GM12801 (cell line): Measurements from ENCODE around the gene TMOD2.

Source experiments
- TF ChIP-seq, protein P1 (sequence below): IDR thresholded peaks from one replicate; pipeline ENCODE4 v1.5.1; 2011; ENCODE audit warnings: control low read depth; ENCODE audit not compliant: insufficient read length; ENCODE audit errors: extremely low read depth

The TMOD2 gene

DNA sequence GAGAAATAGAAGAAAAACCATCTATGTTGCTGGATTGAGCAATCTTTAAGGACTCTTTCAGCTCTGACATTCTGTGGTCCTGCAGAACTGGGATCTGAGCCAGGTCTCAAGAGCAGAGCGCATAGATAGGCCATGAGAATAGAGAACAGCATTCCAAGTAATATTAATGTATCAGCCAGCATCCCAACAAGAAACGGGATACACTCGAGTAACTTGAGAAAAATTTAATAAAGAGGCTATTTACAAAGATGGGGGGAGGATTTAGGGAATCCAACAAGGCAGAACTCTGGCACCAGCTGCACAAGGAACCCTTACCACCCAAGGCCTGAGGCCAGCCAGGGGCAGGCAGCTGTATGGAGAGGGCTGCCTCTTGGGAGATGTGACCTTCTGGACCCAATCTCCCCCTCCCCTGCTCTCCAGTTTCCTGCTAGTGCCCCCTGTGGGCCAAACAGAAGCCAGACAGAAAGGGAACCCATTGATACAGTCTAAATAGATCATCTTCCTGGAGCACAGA is 8.2 kb downstream of the TMOD2 start:
- TF ChIP-seq, protein P1, sequence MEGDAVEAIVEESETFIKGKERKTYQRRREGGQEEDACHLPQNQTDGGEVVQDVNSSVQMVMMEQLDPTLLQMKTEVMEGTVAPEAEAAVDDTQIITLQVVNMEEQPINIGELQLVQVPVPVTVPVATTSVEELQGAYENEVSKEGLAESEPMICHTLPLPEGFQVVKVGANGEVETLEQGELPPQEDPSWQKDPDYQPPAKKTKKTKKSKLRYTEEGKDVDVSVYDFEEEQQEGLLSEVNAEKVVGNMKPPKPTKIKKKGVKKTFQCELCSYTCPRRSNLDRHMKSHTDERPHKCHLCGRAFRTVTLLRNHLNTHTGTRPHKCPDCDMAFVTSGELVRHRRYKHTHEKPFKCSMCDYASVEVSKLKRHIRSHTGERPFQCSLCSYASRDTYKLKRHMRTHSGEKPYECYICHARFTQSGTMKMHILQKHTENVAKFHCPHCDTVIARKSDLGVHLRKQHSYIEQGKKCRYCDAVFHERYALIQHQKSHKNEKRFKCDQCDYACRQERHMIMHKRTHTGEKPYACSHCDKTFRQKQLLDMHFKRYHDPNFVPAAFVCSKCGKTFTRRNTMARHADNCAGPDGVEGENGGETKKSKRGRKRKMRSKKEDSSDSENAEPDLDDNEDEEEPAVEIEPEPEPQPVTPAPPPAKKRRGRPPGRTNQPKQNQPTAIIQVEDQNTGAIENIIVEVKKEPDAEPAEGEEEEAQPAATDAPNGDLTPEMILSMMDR = no peak

DNA sequence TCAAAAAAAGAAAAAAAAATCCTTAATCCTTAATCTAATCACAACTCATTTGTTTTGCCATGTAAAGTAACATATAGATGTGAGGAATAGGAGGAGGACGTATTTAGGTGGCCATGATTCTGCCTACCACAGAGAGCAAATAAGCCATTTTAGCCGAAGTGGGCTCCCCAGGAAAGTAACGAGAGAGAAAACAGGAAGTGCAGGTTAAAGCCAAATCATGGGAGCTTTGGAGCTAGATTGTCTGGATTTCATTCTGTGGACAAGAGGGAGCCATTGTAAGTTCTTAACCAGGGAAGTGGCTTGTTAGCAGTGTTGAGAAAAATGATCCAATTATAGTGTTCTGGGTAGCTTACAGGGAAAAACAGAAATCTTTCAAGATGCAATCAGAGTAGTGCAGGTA is 9.4 kb downstream of the TMOD2 start:
- TF ChIP-seq, protein P1 = no peak

DNA sequence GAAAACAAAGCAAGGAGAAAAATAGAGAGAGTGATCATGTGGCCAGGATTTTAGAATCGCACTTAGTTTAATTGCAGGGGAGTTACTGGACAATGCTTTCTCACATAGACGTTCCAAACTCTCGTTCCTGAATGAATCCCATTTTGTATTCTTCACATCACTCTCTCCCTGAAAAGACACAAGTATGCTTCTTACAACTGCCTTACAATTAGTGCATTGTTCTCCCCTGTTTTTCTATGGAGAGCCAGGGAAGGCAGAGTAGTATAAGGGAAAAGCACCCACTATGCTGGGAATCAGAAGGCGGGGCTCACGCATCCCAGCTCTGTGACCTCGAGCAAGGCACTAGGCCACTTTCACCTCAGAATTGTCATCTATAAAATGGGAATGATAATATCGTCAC is 14.4 kb downstream of the TMOD2 start:
- TF ChIP-seq, protein P1 = no peak

DNA sequence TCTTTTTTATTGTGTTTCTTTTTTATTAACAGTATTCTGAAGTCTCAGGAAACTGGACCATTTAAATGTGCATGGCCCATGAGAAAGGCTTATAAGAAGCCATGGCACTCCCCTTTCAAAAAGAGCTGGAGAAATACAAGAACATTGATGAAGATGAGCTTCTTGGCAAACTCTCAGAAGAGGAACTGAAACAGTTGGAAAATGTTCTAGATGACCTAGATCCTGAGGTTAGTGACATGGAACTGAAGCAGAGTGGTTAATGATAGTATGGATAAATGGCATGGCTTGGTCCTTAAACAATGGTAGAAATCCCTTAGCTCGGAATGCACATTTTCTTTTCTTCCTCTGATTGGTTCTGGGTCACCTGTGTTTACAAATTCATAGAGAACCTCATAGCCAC is 14.9 kb downstream of the TMOD2 start:
- TF ChIP-seq, protein P1 = no peak

DNA sequence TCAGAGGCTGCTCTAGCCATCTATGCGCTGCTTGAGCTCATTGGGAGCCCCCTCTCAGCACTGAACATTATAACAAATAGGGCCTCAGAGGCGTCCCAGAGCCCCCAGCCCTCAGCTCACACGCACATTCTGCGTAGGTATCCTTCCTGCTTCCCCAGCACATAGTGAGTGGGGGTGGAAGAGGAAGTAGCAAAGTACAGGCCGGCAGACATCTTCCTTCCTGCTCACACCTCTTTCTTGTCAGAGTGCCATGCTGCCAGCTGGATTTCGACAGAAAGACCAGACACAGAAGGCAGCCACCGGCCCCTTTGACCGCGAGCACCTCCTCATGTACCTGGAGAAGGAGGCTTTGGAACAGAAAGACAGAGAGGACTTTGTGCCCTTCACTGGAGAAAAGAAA is 16.6 kb downstream of the TMOD2 start:
- TF ChIP-seq, protein P1 = no peak

DNA sequence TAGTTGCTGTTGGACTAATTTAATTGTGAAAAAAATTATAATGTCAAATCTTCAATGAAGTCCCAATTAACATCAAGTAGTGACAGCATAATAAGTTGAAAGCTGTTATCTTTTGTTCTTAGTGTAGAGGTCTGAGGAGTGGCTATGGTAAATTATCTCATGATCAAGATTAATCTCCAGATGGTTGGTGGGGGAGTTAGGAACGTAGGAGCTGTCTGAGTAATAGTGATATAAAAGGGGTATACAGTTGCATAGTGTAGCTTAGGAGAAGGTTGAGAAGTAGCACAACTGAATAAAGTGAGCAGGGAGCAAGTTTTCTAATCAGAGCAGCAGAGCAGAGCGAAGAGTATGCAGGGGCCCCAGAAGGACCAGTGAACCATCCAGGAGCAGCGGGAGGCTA is 19.5 kb downstream of the TMOD2 start:
- TF ChIP-seq, protein P1 = no peak

DNA sequence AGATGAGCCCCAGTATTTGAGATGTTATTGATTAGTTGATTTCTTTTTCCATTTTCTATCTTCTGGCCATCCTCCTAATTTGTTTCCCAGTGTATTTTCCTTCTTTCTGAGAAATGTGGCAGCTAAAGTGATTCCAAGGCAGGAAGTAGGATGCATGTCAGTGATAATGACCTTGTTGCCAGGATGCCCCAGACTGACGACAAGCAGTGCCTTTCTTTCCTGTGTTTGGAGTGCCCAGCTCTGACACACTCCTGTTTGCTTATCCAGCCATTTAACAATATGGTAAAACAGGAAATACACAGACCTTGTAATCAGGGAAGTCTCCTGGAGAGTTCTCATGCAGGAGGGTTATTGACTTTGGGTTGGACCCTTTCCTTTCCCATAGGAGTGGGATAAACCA is 20.4 kb downstream of the TMOD2 start:
- TF ChIP-seq, protein P1 = no peak

DNA sequence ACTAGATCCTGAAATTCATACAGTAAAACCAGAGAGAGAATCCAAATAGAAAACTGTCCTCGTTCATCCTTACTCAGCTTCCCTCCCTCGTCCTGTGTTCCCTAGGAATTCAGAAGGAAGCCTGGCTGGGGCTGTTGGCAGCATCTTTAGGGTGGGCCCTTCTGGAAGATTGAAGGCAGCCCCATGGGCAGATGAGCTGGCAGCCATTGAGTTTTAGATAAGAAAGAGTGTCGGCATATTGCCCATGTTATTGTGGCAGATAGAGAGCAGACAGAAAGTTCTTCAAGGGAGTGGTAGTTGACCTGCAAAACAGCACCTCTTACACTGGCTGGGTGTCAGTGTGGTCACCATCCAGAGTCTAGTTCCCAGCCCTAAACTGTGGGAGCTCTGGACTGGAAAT is 23.5 kb downstream of the TMOD2 start:
- TF ChIP-seq, protein P1 = no peak
